Natural killer cell (primary cell): Measurements from ENCODE around the gene ARL4D. TPM values are rescaled to one million over a fixed set of nuclear protein-coding genes. Genes with fewer than 3 reads are reported as not detected.

Experiments
- ATAC-seq, 3 donors: fragments of 150-1000 bp in 2 of 3; fragments of 200-7000 bp in 1 of 3; cut with Tn5 transposase; 1 replicate in 1 of 3; 2 replicates in 2 of 3; pipeline ENCODE4 v1.10.0; 2021; ENCODE audit warnings: mild to moderate bottlenecking in 2 of 3, moderate library complexity in 2 of 3
- DNase-seq, 2 donors: peaks; one replicate each; pipeline versions ENCODE4 v3.0.0 to v3.0.0-alpha.2; 2013 to 2021; ENCODE audit warnings: mixed read lengths in 1 of 2
- H3K27ac ChIP-seq: one replicate; pipeline ENCODE4 v1.5.1; 2013; ENCODE audit warnings: mild to moderate bottlenecking, low read length
- H3K27me3 ChIP-seq: one replicate; pipeline ENCODE4 v1.6.1; 2013; ENCODE audit warnings: low read length; ENCODE audit not compliant: control insufficient read depth, insufficient read depth
- H3K36me3 ChIP-seq: one replicate; pipeline ENCODE4 v1.6.1; 2013; ENCODE audit warnings: low read length; ENCODE audit not compliant: control insufficient read depth, insufficient read depth
- H3K4me1 ChIP-seq: one replicate; pipeline ENCODE4 v1.6.1; 2013; ENCODE audit warnings: low read length; ENCODE audit not compliant: control insufficient read depth, insufficient read depth
- H3K4me3 ChIP-seq: one replicate; pipeline ENCODE4 v1.5.1; 2013; ENCODE audit warnings: low read length
- H3K9me3 ChIP-seq: one replicate; pipeline ENCODE4 v1.6.1; 2013; ENCODE audit warnings: low read length; ENCODE audit not compliant: control insufficient read depth, insufficient read depth
- H3K27ac Mint-ChIP-seq, 2 donors: one replicate each; pipeline ENCODE4 v1.8.0; 2022; ENCODE audit warnings: mild to moderate bottlenecking in 2 of 2, mixed read lengths in 2 of 2, moderate library complexity in 1 of 2
- H3K27me3 Mint-ChIP-seq, 2 donors: one replicate each; pipeline ENCODE4 v1.8.0; 2022; ENCODE audit warnings: low read depth in 2 of 2, mixed read lengths in 2 of 2
- H3K36me3 Mint-ChIP-seq: one replicate; pipeline ENCODE4 v1.8.0; 2022; ENCODE audit warnings: mixed read lengths
- H3K4me1 Mint-ChIP-seq, 2 donors: one replicate each; pipeline ENCODE4 v1.8.0; 2022; ENCODE audit warnings: mixed read lengths in 2 of 2
- H3K4me3 Mint-ChIP-seq: one replicate; pipeline ENCODE4 v1.8.0; 2022; ENCODE audit warnings: mild to moderate bottlenecking, moderate library complexity, mixed read lengths
- H3K9me3 Mint-ChIP-seq, 2 donors: one replicate each; pipeline ENCODE4 v1.8.0; 2022; ENCODE audit warnings: mixed read lengths in 2 of 2
- CTCF ChIP-seq: fragments of 200-600 bp; IDR thresholded peaks from one replicate; pipeline ENCODE4 v1.8.0; 2022; ENCODE audit warnings: antibody characterized with exemption
- WGBS: methylation state at CpG from one replicate; pipeline ENCODE4 v1.1.7; 2013; ENCODE audit warnings: missing lambda C conversion rate; ENCODE audit not compliant: insufficient coverage; 5-methylcytosine and 5-hydroxymethylcytosine counted together
- intact Hi-C: fragments of 100-400 bp; cut with micrococcal nuclease; formaldehyde crosslinking; loops from one replicate; pipeline ENCODE4 v1.14.2; 2022
- total RNA-seq, 4 donors: library from RNA; stranded (reverse); fragments of 120-200 nt in 1 of 4; gene quantifications; one replicate each; pipeline versions ENCODE4 v1.2.3 to v1.2.4, GENCODE V29; 2013 to 2022

Gene ARL4D
- total RNA-seq, 3 donors from 2014 or later (not counting 1 experiment from before 2014, with no cell fraction given), result 4.1 to 6.9 (median 5.3) TPM

GRCh38 chr17:43437756-43438155 lies 39.0 kb downstream of the ARL4D start:
- Histone ChIP-seq H3K4me1 (no peaks in the 10 kb centered on the region), H3K27me3 (no peaks in the 10 kb centered on the region), H3K4me3 (no peak overlapping the region), H3K36me3 (no peaks in the 10 kb centered on the region), H3K9me3 (no peaks in the 10 kb centered on the region), H3K27ac (no peak overlapping the region)
- Mint-ChIP-seq H3K36me3 (no peaks in the 10 kb centered on the region), H3K4me3 (no peak overlapping the region), H3K27me3 (peaks cover 13 to 15% of the 10 kb centered on the region in 2 donors), H3K4me1 (no peaks in the 10 kb centered on the region), H3K9me3 (no peaks in the 10 kb centered on the region), H3K27ac (no peak overlapping the region)
- WGBS, result no CpG with 5 or more reads among the region's 1 CpG
- intact Hi-C loops, result no loop called here
- ATAC-seq, result no peak
- no peak for TF ChIP-seq CTCF
- no peak for DNase-seq

- Histone ChIP-seq H3K27me3 (no peaks in the 10 kb centered on the region), H3K9me3 (no peaks in the 10 kb centered on the region), H3K36me3 (no peaks in the 10 kb centered on the region), H3K4me3 (no peak overlapping the region), H3K4me1 (no peaks in the 10 kb centered on the region), H3K27ac (no peak overlapping the region)
- intact Hi-C loops, result no loop called here
- no peaks in the 10 kb centered on the region for H3K4me1 Mint-ChIP-seq
- no peak for TF ChIP-seq CTCF
- no peaks in the 10 kb centered on the region for H3K9me3 Mint-ChIP-seq
- H3K36me3 Mint-ChIP-seq, result no peaks in the 10 kb centered on the region
- no peak overlapping the region for H3K4me3 Mint-ChIP-seq
- no peak overlapping the region for H3K27ac Mint-ChIP-seq
- 90% methylated on average over 5 of the region's 5 CpGs for WGBS
- H3K27me3 Mint-ChIP-seq, result peaks cover 13 to 15% of the 10 kb centered on the region in 2 donors
- DNase-seq (no peak), ATAC-seq (no peak)
Measured at GRCh38 chr17:43438626-43439025, 39.8 kb downstream of the ARL4D start.

GRCh38 chr17:43439041-43439440 lies 40.2 kb downstream of the ARL4D start:
- no CpG with 5 or more reads among the region's 1 CpG for WGBS
- no peak overlapping the region for H3K27ac Mint-ChIP-seq

More at GRCh38 chr17:43439041-43439440, 40.2 kb downstream of the ARL4D start:
- H3K36me3 ChIP-seq, result no peaks in the 10 kb centered on the region
- ATAC-seq, result no peak
- Mint-ChIP-seq H3K4me1 (no peaks in the 10 kb centered on the region), H3K27me3 (peaks cover 12 to 14% of the 10 kb centered on the region in 2 donors), H3K9me3 (no peaks in the 10 kb centered on the region), H3K4me3 (no peak overlapping the region), H3K36me3 (no peaks in the 10 kb centered on the region)
- no peaks in the 10 kb centered on the region for H3K4me1 ChIP-seq
- no peaks in the 10 kb centered on the region for H3K9me3 ChIP-seq
- no peak overlapping the region for H3K4me3 ChIP-seq
- intact Hi-C loops, result no loop called here
- no peak for DNase-seq
- TF ChIP-seq CTCF, result no peak
- H3K27ac ChIP-seq, result no peak overlapping the region
- H3K27me3 ChIP-seq, result no peaks in the 10 kb centered on the region
